B cell (primary cell): ENCODE measurements around the gene PP2D1. TPM values are rescaled to one million over a fixed set of nuclear protein-coding genes. Genes with fewer than 3 reads are reported as not detected.

Experiments used
- ATAC-seq: fragments of 200-7000 bp; cut with Tn5 transposase; one replicate; pipeline ENCODE4 v1.10.0; 2021; ENCODE audit warnings: low read depth, mild to moderate bottlenecking, moderate number of reproducible peaks, moderate library complexity
- CTCF ChIA-PET: fragments of 350-600 bp; sonication (Branson Sonifier 250); formaldehyde crosslinking; loops from one replicate; lab custom pipeline; 2021; ENCODE audit warnings: antibody characterized with exemption, inconsistent platforms; lab: Charles Lee
- POLR2A ChIA-PET: fragments of 350-600 bp; sonication (Branson Sonifier 250); formaldehyde crosslinking; loops from one replicate; lab custom pipeline; 2021; ENCODE audit warnings: antibody characterized with exemption; lab: Charles Lee
- DNase-seq: peaks from one replicate; pipeline ENCODE4 v3.0.0; 2013
- H2AFZ ChIP-seq: 2 replicates; pipeline ENCODE4 v1.6.1; 2012; ENCODE audit warnings: mild to moderate bottlenecking, low read depth, low read length; ENCODE audit not compliant: insufficient read depth, poor library complexity, severe bottlenecking
- H3K27ac ChIP-seq, 2 donors: 1 replicate in 1 of 2; 2 replicates in 1 of 2; pipeline ENCODE4 v1.5.1; 2012 to 2013; ENCODE audit warnings: low read length in 2 of 2, mild to moderate bottlenecking in 2 of 2, moderate library complexity in 1 of 2
- H3K27me3 ChIP-seq, 4 experiments: fragments of 200-600 bp in 1 of 4; sonication (generic) in 1 of 4; replicated peaks in 1 of 4; 1 replicate in 2 of 4; 2 replicates in 2 of 4; pipeline versions ENCODE4 v1.6.1 to v1.7.0; 2013 to 2016; ENCODE audit warnings: low read length in 3 of 4, mild to moderate bottlenecking in 2 of 4, mixed read lengths in 1 of 4, moderate library complexity in 1 of 4; ENCODE audit not compliant: insufficient read depth in 4 of 4, control insufficient read depth in 3 of 4; ENCODE audit errors: control extremely low read depth in 1 of 4
- H3K36me3 ChIP-seq, 2 experiments: replicated peaks in 1 of 2; 1 replicate in 1 of 2; 2 replicates in 1 of 2; pipeline versions ENCODE4 v1.6.1 to v1.7.1; 2013; ENCODE audit warnings: low read length in 1 of 2; ENCODE audit not compliant: insufficient read depth in 2 of 2, control insufficient read depth in 1 of 2; ENCODE audit errors: control extremely low read depth in 1 of 2, extremely low read depth in 1 of 2
- H3K4me1 ChIP-seq, 2 donors: fragments of 200-600 bp in 1 of 2; sonication (generic) in 1 of 2; 1 replicate in 1 of 2; 2 replicates in 1 of 2; pipeline versions ENCODE4 v1.5.1 to v1.6.1; 2013 to 2017; ENCODE audit warnings: low read length in 2 of 2; ENCODE audit not compliant: control insufficient read depth in 2 of 2, insufficient read depth in 2 of 2
- H3K4me2 ChIP-seq: replicated peaks from 2 replicates; pipeline ENCODE3; 2012; ENCODE audit warnings: mild to moderate bottlenecking, low read depth, low read length; ENCODE audit not compliant: poor library complexity, severe bottlenecking
- H3K4me3 ChIP-seq, 5 experiments: fragments of 200-600 bp in 1 of 5; sonication (generic) in 1 of 5; 1 replicate in 3 of 5; 2 replicates in 2 of 5; pipeline versions ENCODE4 v1.5.1 to v1.7.0; 2011 to 2016; ENCODE audit warnings: low read length in 4 of 5, mild to moderate bottlenecking in 4 of 5, low read depth in 2 of 5, control low read depth in 1 of 5, moderate library complexity in 1 of 5; ENCODE audit not compliant: insufficient read depth in 1 of 5; ENCODE audit errors: control extremely low read depth in 1 of 5, extremely low read depth in 1 of 5
- H3K79me2 ChIP-seq: fragments of 200-600 bp; sonication (generic); one replicate; pipeline ENCODE4 v1.6.0; 2016; ENCODE audit warnings: low read length; ENCODE audit not compliant: control insufficient read depth, insufficient read depth
- H3K9ac ChIP-seq: fragments of 200-600 bp; sonication (generic); 2 replicates; pipeline ENCODE4 v1.6.1; 2017; ENCODE audit warnings: mild to moderate bottlenecking, low read length, moderate library complexity
- H3K9me3 ChIP-seq, 3 donors: one replicate each; pipeline versions ENCODE4 v1.6.1 to v1.7.1; 2013; ENCODE audit warnings: low read length in 2 of 3; ENCODE audit not compliant: control insufficient read depth in 2 of 3, insufficient read depth in 1 of 3; ENCODE audit errors: control extremely low read depth in 1 of 3
- H4K20me1 ChIP-seq: 2 replicates; pipeline ENCODE4 v1.6.0; 2012; ENCODE audit warnings: mild to moderate bottlenecking, low read length; ENCODE audit not compliant: insufficient read depth, control insufficient read depth, poor library complexity, severe bottlenecking
- H3K27ac Mint-ChIP-seq: one replicate; pipeline ENCODE4 v1.8.0; 2021; ENCODE audit warnings: mixed read lengths
- H3K27me3 Mint-ChIP-seq: one replicate; pipeline ENCODE4 v1.8.0; 2021; ENCODE audit warnings: mixed read lengths
- H3K4me1 Mint-ChIP-seq: one replicate; pipeline ENCODE4 v1.8.0; 2021; ENCODE audit warnings: mixed read lengths
- H3K4me3 Mint-ChIP-seq: one replicate; pipeline ENCODE4 v1.8.0; 2021; ENCODE audit warnings: mixed read lengths
- H3K9me3 Mint-ChIP-seq: one replicate; pipeline ENCODE4 v1.8.0; 2022; ENCODE audit warnings: mixed read lengths; ENCODE audit not compliant: insufficient read depth
- EZH2 ChIP-seq: IDR thresholded peaks from 2 replicates; pipeline ENCODE4 v1.6.1; 2012; ENCODE audit warnings: borderline replicate concordance, low read depth, mild to moderate bottlenecking, moderate library complexity, low read length; ENCODE audit not compliant: insufficient read depth, poor library complexity, severe bottlenecking
- WGBS: methylation state at CpG from one replicate; pipeline ENCODE4 v1.1.5; 2013; ENCODE audit warnings: missing lambda C conversion rate; ENCODE audit not compliant: insufficient coverage; 5-methylcytosine and 5-hydroxymethylcytosine counted together
- intact Hi-C: fragments of 100-400 bp; cut with micrococcal nuclease; formaldehyde crosslinking; loops from one replicate; pipeline ENCODE4 v1.10.0; 2022
- polyA plus RNA-seq: library from polyadenylated mRNA; depleted of rRNA; stranded (reverse); fragments of >200 nt; gene quantifications from 2 replicates; pipeline ENCODE4 v1.2.3, GENCODE V29; 2012
- total RNA-seq, 2 donors: library from RNA; stranded (reverse); fragments of 120-200 nt in 1 of 2; gene quantifications; 1 replicate in 1 of 2; 2 replicates in 1 of 2; pipeline versions ENCODE4 v1.2.3 to v1.2.4, GENCODE V29; 2013 to 2022
- TF ChIP-seq, protein P1 (sequence below): fragments of 200-600 bp; IDR thresholded peaks from one replicate; pipeline ENCODE4 v1.8.0; 2022; ENCODE audit warnings: antibody characterized with exemption, mild to moderate bottlenecking

The PP2D1 gene
- total and polyA plus RNA-seq, 2 donors (not counting 1 experiment from before 2014, with no cell fraction given): not detected

DNA sequence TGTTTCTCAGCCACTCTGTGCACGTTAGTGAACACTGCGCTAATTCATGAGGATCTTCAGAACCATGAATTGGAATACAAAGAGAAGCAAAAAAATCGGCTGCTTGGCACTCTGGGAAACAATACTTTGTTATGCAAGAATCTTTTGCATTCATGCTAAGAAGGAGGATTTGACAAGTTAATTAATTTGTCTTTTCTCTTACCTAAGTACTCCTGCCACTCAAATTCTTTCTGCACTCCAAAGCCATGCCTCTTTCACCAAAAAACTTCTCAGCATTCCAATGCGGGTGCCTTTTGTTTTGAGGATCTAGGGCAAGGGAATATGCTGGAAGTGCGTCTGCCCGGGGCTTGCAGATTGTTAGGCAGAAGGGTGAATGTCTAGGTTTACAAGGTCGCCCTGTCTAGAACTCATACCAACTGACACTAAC, 16.9 kb upstream of the PP2D1 start:
- Mint-ChIP-seq H3K9me3 (no peaks in the 10 kb centered on the region), H3K4me1 (peaks cover 3% of the 10 kb centered on the region), H3K27me3 (no peaks in the 10 kb centered on the region), H3K27ac (no peak overlapping the region), H3K4me3 (no peak overlapping the region)
- no peak for ATAC-seq
- TF ChIP-seq EZH2: no peak
- TF ChIP-seq, protein P1, sequence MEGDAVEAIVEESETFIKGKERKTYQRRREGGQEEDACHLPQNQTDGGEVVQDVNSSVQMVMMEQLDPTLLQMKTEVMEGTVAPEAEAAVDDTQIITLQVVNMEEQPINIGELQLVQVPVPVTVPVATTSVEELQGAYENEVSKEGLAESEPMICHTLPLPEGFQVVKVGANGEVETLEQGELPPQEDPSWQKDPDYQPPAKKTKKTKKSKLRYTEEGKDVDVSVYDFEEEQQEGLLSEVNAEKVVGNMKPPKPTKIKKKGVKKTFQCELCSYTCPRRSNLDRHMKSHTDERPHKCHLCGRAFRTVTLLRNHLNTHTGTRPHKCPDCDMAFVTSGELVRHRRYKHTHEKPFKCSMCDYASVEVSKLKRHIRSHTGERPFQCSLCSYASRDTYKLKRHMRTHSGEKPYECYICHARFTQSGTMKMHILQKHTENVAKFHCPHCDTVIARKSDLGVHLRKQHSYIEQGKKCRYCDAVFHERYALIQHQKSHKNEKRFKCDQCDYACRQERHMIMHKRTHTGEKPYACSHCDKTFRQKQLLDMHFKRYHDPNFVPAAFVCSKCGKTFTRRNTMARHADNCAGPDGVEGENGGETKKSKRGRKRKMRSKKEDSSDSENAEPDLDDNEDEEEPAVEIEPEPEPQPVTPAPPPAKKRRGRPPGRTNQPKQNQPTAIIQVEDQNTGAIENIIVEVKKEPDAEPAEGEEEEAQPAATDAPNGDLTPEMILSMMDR: no peak
- Histone ChIP-seq H3K27ac (no peak overlapping the region), H3K27me3 (no peaks in the 10 kb centered on the region), H3K79me2 (no peaks in the 10 kb centered on the region), H2AFZ (no peak overlapping the region), H3K9me3 (no peaks in the 10 kb centered on the region), H3K4me3 (no peak overlapping the region), H3K4me1 (peaks cover 3% of the 10 kb centered on the region in 2 donors), H3K9ac (no peak overlapping the region), H4K20me1 (no peaks in the 10 kb centered on the region), H3K36me3 (no peaks in the 10 kb centered on the region), H3K4me2 (no peak overlapping the region)
- ChIA-PET CTCF (no interaction called here), POLR2A (no interaction called here)
- intact Hi-C loops: no loop called here
- 100% methylated on average over 1 of the region's 7 CpGs for WGBS
- DNase-seq: no peak

DNA sequence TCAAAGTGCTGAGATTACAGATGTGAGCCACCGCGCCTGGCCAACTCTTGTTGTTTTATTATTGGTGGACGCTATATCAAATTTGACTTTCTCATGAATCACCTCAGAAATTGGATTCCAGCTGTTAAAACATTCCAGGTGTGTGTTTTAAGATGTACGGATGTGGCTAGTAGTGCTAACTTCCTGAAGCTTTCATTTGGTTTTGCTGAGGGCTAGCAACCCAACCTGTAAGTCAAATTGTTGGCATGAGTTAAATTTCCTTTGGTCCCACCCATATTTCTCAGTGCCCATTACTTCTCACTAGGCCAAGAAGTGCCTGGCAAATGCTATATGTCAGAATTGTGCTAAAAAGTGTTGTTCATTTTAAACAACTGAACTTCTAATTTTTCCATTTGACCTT, 15.1 kb upstream of the PP2D1 start:
- POLR2A ChIA-PET: no interaction called here
- no peak for ATAC-seq
- H3K27ac Mint-ChIP-seq: no peak overlapping the region
- Histone ChIP-seq H3K9ac (no peak overlapping the region), H2AFZ (no peak overlapping the region), H3K4me2 (no peak overlapping the region), H3K36me3 (no peaks in the 10 kb centered on the region), H4K20me1 (no peaks in the 10 kb centered on the region), H3K79me2 (no peaks in the 10 kb centered on the region), H3K4me3 (no peak overlapping the region), H3K27ac (no peak overlapping the region), H3K9me3 (no peaks in the 10 kb centered on the region), H3K4me1 (peaks cover 7 to 9% of the 10 kb centered on the region in 2 donors), H3K27me3 (no peaks in the 10 kb centered on the region)
- CTCF ChIA-PET: interaction anchor here (0.7 kb wide), 1 partner anchor 12 kb away, joined by 3 read pairs; no protein-coding TSS in a partner anchor
- no peak for DNase-seq
- H3K4me1 Mint-ChIP-seq: peaks cover 8% of the 10 kb centered on the region
- intact Hi-C loops: no loop called here
- no peak for TF ChIP-seq EZH2
- TF ChIP-seq, protein P1: no peak
- WGBS: no CpG with 5 or more reads among the region's 4 CpGs
- H3K9me3 Mint-ChIP-seq: no peaks in the 10 kb centered on the region
- H3K4me3 Mint-ChIP-seq: no peak overlapping the region
- no peaks in the 10 kb centered on the region for H3K27me3 Mint-ChIP-seq
